HG03108 (cell line): ENCODE data around the gene EPHX1.
A peak's percentile ranks its signal among the peaks of the same experiment; 100 is the strongest.
"Not testable (repeated sequence)": the region's sequence is repeated elsewhere in the genome, so short reads cannot be mapped to it uniquely, and the experiment has no call there.

Experiments used
- ATAC-seq: cut with Tn5 transposase; IDR thresholded peaks from one replicate; pipeline ENCODE4 v1.9.1; 2021; ENCODE audit warnings: moderate library complexity; ENCODE audit not compliant: unreplicated experiment

EPHX1 gene

GRCh38 chr1:225809842-225810578 lies at the start of gene EPHX1:
Gene EPHX1, plus strand, starts transcription at chr1:225810124. Its CDS starts 18,606 bp downstream, at chr1:225828730.
- ATAC-seq, result peak; percentile 95

GRCh38 chr1:225760531-225760930 lies 49.4 kb upstream of the EPHX1 start:
- ATAC-seq, result no peak

DNA sequence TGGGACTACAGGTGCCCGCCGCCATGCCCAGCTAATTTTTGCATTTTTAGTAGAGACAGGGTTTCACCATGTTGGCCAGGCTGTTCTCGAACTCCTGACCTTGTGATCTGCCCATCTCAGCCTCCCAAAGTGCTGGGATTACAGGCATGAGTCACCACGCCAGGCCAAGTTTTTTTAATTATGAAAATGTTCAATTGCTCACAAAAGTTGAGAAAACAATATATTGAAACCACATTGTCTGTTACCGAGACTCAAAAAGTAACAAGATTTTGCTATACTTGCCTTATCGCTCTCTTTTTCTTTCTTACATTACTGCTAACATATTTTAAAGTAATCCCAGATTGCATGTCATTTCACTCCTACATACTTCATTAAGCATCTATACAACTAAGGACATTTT lies 48.5 kb upstream of the EPHX1 start:
- ATAC-seq, result not testable (repeated sequence)

GRCh38 chr1:225762002-225762441 lies 47.9 kb upstream of the EPHX1 start:
- ATAC-seq, result no peak

GRCh38 chr1:225762444-225762843 lies 47.5 kb upstream of the EPHX1 start:
- ATAC-seq, result no peak

DNA sequence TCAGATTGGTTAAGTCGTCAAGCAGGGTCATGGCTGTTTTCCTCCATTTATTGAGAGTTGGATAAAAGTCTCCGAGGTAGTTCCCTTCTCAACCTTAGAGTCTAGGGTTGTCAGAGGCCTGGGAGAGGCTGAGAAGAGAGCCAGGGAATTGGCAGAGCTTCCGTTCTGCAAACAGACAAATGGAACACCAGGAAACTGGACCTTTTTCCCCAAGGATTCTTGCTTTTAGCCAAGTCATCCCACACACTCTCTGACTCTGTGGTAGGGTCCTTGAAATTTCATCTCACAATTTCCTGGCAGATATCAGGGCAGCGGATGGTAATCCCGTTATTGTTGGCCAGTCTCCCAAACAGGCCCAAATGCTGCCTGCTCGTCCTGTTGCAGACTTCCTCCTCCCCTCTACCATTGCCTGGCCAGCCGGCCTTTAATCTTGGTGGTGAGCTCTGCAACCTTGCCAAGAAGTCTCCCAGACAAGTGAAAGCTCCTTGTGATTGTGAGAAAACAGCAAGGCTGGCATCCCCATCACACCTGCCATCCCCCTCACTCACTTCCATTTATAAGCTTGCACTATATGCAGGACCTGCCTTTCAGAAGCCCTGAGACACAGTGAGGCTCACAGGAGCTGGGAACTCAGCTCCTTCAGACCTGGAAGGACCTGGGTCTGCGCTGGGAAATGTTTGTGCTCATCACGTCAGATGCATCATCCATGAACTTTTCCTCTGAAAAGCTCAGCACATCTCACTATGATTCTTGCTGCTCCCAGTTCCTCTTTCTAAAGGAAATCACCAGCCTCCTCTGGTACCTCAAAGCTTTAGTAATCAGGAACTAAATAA lies 46.0 kb upstream of the EPHX1 start:
- no peak for ATAC-seq

DNA sequence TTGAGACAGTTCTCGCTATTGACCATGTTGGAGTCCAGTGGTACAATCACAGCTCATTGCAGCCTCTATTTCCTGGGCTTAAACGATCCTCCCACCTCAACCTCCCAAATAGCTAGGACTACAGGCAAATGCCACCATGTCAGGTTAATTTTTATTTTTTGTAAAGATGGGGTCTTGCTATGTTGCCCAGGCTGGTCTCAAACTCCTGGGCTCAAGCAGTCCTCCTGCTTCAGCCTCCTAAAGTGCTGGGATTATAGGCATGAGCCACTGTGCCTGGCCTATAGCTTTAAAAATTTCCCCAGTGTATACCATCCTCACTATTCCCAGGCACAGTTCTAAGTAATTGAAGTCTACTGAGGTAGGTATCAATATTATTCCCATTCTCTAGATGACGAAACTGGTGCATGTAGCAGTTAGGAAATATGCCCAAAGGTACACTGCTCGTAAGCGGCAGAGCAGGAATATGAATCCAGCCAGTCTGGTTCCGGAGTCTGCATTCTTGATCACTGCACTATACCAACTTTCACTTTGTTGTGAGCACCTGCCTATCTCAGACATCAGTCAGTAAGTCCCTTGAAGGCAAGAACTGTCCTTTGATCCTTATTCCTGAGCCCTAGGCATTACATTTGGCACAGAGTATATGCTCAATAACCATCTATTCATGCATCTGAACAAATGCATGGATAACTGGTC lies 43.8 kb upstream of the EPHX1 start:
- ATAC-seq, result no peak

DNA sequence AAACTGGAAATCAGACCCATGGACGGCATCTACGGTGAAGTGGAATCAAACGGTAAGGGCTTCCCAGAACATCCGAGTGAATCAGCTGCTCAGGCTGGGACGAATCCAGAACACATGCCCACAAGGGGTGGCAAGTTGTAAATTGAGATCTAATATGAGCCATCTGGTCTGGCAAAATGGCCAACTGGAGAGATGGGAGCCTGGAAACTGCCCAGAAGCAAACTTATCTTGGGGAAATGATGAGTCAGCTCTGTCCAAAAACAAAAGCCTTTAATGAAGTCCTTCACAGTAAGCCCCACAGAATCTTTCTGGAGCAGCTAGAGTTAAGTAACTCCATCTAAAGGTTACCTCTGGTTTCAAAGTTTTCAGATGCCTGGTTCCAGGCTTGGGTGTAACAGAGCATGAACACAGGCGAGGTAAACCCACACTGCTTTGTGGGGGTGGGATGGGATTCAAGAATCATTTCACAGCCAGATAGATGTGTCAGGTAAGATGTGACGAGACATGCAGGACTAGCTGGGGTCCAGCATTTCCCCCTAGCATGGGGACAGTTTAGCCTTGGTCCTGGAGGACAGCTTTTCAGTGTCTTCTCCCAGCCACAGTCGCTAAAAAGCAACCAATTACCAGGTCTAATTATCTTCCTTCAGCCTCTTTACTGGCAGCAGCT lies 42.8 kb upstream of the EPHX1 start:
- ATAC-seq, result no peak

GRCh38 chr1:225767634-225768540 lies 42.0 kb upstream of the EPHX1 start:
- ATAC-seq, result no peak

- no peak for ATAC-seq
These were observed 41.1 kb upstream of the EPHX1 start for GRCh38 chr1:225768662-225769426.

DNA sequence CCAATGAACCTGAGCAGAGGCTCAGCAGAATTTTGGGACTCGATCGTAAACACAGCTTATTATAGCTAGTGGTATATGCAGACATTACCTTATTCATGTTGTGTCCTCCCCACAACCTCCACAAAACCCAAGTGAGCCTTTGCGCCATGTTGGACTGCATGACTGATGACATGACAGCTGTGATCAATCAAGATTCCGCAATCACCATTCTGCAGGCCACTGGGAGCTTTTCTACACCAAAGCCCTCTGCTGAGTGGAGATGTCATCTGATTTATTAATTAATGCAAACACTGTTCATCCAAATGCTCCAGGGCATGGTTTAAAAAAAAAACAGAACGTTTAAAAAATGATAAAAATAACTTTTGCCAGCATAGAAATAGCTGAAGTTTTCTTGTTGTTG lies 40.2 kb upstream of the EPHX1 start:
- no peak for ATAC-seq

GRCh38 chr1:225770561-225771248 lies 39.2 kb upstream of the EPHX1 start:
- ATAC-seq, result no peak

DNA sequence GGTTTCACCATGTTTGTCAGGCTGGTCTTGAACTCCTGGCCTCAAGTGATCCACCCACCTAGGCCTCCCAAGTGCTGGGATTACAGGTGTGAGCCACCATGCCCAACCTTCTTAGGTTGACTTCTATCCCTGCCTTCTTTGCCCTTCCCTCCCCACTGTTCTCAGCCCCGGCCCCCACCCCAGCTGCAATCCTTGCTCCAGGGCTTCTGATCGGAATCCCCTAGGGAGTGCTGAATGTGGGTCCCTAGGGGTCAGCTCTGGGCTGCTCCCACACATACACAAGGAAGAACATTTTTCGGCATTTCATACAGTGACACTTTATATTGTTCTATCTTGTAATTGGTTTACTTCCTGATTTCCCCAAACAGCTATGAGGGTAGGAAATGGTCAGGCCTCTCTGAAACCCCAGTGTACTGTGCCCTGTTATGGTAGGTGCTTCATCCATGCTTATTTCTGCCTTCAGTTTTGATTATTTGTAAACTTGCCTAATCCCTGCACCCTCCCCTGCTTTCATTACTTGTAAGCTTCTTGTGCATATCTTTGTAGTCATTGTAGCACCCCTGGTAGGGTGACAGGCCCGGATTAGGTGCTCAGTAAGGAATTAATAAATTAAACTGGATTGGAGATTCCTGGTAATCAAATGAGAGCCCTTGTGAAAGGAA lies 38.1 kb upstream of the EPHX1 start:
- no peak for ATAC-seq

GRCh38 chr1:225772323-225772768 lies 37.6 kb upstream of the EPHX1 start:
- ATAC-seq, result peak; percentile 54

- ATAC-seq, result no peak
These were observed 37.1 kb upstream of the EPHX1 start for GRCh38 chr1:225772848-225773247.

DNA sequence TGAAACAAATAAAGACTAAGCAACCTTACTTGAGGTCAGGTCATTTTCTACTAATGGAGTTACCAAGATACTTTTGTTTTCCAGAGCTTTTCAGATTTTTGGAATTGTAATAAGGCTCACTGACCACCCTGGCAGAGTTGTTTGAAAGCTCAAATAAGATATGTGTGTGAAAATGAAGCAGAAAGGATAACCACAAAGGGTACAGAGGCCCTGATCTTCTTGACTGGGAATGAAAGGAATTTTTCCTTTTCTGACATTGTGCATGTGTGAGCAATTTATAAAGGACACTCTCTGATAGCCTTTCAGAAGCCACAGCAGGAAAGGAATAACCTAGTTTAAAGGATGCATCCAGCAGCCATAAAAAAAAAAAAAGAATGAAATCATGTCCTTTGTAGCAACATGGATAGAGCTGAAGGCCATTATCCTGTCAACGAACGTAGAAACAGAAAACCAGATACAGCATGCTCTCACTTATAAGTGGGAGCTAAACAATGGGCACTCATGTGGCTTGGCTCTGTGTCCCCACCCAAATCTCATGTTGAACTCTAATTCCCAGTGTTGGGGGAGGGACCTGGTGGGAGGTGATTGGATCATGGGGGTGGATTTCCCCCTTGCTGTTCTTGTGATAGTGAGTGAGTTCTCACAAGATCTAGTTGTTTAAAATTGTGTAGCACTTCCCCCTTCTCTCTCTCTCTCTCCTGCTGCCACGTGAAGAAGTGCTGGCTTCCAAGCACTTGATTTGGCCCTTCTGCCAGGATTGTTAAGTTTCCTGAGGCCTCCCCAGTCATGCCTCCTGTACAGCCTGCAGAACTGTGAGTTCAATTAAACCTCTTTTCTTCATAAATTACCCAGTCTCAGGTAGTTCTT lies 35.4 kb upstream of the EPHX1 start:
- ATAC-seq, result no peak

DNA sequence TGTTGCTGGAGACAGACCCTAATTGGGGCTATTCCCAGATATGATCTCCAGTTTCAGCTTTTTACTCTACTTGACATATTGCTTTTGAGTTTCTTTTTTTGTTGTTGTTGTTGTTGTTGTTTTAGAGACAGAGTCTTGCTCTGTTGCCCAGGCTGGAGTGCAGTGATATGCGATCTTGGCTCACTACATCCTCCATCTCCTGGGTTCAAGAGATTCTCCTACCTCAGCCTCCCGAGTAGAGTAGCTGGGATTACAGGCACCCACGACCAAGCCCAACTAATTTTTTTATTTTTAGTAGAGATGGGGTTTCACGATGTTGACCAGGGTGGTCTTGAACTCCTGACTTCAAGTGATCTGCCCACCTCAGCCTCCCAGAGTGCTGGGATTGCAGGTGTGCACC lies 33.6 kb upstream of the EPHX1 start:
- no peak for ATAC-seq
